Adrenal gland (tissue), 12 donors: Measurements from ENCODE around the gene KIF19. TPM values are rescaled to one million over a fixed set of nuclear protein-coding genes. Genes with fewer than 3 reads are reported as not detected.

Source experiments
- DNase-seq, 7 donors: peaks; one replicate each; pipeline ENCODE4 v3.0.0-alpha.2; 2019 to 2020
- H3K27ac ChIP-seq, 5 donors: fragments of 200-600 bp; sonication (generic) in 4 of 5; 1 replicate in 3 of 5; 2 replicates in 2 of 5; pipeline versions ENCODE4 v1.5.1 to v1.8.0; 2016 to 2020; ENCODE audit warnings: mild to moderate bottlenecking in 1 of 5
- H3K27me3 ChIP-seq: fragments of 200-600 bp; 2 replicates; pipeline ENCODE4 v1.8.0; 2021
- H3K36me3 ChIP-seq, 2 donors: fragments of 200-600 bp; replicated peaks in 1 of 2; 1 replicate in 1 of 2; 2 replicates in 1 of 2; pipeline versions ENCODE4 v1.5.1 to v1.8.0; 2018 to 2022
- H3K4me1 ChIP-seq, 2 donors: fragments of 200-600 bp; replicated peaks in 1 of 2; 1 replicate in 1 of 2; 2 replicates in 1 of 2; pipeline versions ENCODE4 v1.5.1 to v1.8.0; 2018 to 2021
- H3K4me3 ChIP-seq, 4 donors: fragments of 200-600 bp; sonication (generic) in 3 of 4; one replicate each; pipeline ENCODE4 v1.5.1; 2016 to 2018
- H3K9me3 ChIP-seq, 3 donors: fragments of 200-600 bp; sonication (generic) in 1 of 3; replicated peaks in 1 of 3; 1 replicate in 2 of 3; 2 replicates in 1 of 3; pipeline versions ENCODE4 v1.5.1 to v1.8.0; 2016 to 2021
- POLR2A ChIP-seq, 2 donors: fragments of 450-650 bp; IDR thresholded peaks; one replicate each; pipeline ENCODE4 v1.6.1; 2017; ENCODE audit warnings: antibody characterized with exemption in 2 of 2, mild to moderate bottlenecking in 2 of 2, moderate library complexity in 1 of 2
- WGBS, 4 donors: extraction: QIAGEN DNeasy Blood & Tissue Kit in 2 of 4; methylation state at CpG; one replicate each; pipeline versions ENCODE4 v1.1.5 to v1.1.7; 2013 to 2017; 5-methylcytosine and 5-hydroxymethylcytosine counted together
- intact Hi-C, 2 donors: fragments of 100-400 bp; cut with DNase I; formaldehyde crosslinking; loops; one replicate each; pipeline versions ENCODE4 v1.14.1 to v1.15.0; 2022 to 2023
- polyA plus RNA-seq, 3 donors: library from polyadenylated mRNA; stranded (reverse); fragments of 200-250 nt in 2 of 3; fragments of 350-450 nt in 1 of 3; fragmentation: Illumina TruSeq in 1 of 3; extraction: RNeasy Lipid Tissue Mini Kit (QIAGEN cat#74804) in 1 of 3; gene quantifications; one replicate each; pipeline ENCODE4 v1.2.3, GENCODE V29; 2013 to 2014
- total RNA-seq, 9 donors: library from RNA; depleted of rRNA in 4 of 9; stranded (reverse); fragments of >200 nt in 4 of 9; fragments of 120-200 nt in 1 of 9; fragmentation: NEBNext Ultra II Directional in 1 of 9; extraction: Animal tissue kit (Norgen Biotek cat#: 25700) in 1 of 9; gene quantifications; one replicate each; pipeline versions ENCODE4 v1.1.0 to v1.2.4, GENCODE V29; 2013 to 2023
- TF ChIP-seq, protein P1 (sequence below), 6 experiments: fragments of 450-650 bp in 4 of 6; fragments of 200-600 bp in 2 of 6; sonication (generic) in 1 of 6; IDR thresholded peaks; 1 replicate in 5 of 6; 2 replicates in 1 of 6; pipeline versions ENCODE4 v1.5.1 to v1.8.0; 2016 to 2021; ENCODE audit warnings: antibody characterized with exemption in 6 of 6, mild to moderate bottlenecking in 2 of 6, moderate library complexity in 1 of 6
- donor health status: healthy with polysubstance abuse.
- donor health status: Bipolar disorder and iron deficiency.
- donor health status: DM: yes; HTN: yes; CAD: no.
- donor health status: DM: no; HTN: no; CAD: no.
- donor health status: DM: no; HTN: no; CAD: no.
- donor health status: DM: yes; HTN: yes; CAD: no.

KIF19 gene
- total and polyA plus RNA-seq, 12 donors: 0.06 to 1.7 (median 0.30) TPM; not detected in 2

DNA sequence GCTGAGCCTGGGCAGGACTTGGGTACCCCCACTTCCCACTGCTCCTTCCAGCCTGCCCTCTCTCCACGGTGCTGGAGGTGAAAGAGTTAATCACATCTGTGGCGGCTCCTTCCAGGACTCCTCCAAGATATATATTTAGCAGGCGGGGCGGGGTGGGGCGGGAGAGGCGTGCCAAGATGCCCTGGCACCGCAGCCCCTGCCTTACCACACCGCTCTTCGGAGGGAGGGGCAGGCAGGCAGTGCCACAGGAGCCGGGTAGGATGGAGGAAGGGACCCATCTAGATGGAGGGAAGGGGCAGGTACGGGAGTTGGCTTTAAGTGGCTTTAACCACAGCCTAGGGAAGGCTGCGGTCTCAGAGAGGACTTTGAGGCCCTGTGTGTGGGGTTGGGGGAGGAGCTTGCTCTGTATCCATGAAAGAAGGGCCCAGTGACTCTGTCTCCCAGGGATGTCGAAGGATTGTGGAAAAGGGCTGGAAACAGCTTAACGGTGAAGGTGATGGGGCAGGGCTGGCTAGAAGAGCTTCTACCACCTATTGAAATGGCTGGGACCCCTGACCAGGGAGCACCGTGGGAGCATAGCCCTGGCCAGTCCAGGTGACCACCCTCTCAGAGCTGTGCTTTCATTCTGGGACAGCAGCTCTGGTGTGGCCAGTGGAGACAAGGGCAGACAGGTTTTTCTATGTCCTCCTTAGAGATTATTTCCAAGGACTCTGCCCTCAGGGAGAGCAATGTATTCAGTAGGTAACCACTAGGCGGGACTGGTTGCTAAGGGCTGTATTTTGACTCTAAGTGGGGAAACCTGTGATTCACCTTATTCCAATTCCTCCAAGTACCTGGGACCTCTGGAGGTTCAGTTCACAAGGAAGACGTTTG lies 54.3 kb downstream of the KIF19 start:
- no peaks in the 10 kb centered on the region for H3K36me3 ChIP-seq
- WGBS, 4 donors: 55 to 72% (median 63%) methylated on average over 8 to 17 of the region's 17 CpGs
- no peak overlapping the region for H3K27ac ChIP-seq
- H3K4me3 ChIP-seq: no peak overlapping the region
- TF ChIP-seq, protein P1, sequence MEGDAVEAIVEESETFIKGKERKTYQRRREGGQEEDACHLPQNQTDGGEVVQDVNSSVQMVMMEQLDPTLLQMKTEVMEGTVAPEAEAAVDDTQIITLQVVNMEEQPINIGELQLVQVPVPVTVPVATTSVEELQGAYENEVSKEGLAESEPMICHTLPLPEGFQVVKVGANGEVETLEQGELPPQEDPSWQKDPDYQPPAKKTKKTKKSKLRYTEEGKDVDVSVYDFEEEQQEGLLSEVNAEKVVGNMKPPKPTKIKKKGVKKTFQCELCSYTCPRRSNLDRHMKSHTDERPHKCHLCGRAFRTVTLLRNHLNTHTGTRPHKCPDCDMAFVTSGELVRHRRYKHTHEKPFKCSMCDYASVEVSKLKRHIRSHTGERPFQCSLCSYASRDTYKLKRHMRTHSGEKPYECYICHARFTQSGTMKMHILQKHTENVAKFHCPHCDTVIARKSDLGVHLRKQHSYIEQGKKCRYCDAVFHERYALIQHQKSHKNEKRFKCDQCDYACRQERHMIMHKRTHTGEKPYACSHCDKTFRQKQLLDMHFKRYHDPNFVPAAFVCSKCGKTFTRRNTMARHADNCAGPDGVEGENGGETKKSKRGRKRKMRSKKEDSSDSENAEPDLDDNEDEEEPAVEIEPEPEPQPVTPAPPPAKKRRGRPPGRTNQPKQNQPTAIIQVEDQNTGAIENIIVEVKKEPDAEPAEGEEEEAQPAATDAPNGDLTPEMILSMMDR (IDR thresholded peaks at IDR 0.05): no peak
- no peak for TF ChIP-seq POLR2A (IDR thresholded peaks at IDR 0.05)
- H3K4me1 ChIP-seq: peaks cover 5 to 7% of the 10 kb centered on the region in 2 donors
- intact Hi-C loops: loop anchor here in 1 of 2 donors (2.0 kb wide), 1 partner anchor 76 kb away; no protein-coding TSS in a partner anchor
- no peaks in the 10 kb centered on the region for H3K27me3 ChIP-seq
- no peak for DNase-seq
- H3K9me3 ChIP-seq: no peaks in the 10 kb centered on the region

DNA sequence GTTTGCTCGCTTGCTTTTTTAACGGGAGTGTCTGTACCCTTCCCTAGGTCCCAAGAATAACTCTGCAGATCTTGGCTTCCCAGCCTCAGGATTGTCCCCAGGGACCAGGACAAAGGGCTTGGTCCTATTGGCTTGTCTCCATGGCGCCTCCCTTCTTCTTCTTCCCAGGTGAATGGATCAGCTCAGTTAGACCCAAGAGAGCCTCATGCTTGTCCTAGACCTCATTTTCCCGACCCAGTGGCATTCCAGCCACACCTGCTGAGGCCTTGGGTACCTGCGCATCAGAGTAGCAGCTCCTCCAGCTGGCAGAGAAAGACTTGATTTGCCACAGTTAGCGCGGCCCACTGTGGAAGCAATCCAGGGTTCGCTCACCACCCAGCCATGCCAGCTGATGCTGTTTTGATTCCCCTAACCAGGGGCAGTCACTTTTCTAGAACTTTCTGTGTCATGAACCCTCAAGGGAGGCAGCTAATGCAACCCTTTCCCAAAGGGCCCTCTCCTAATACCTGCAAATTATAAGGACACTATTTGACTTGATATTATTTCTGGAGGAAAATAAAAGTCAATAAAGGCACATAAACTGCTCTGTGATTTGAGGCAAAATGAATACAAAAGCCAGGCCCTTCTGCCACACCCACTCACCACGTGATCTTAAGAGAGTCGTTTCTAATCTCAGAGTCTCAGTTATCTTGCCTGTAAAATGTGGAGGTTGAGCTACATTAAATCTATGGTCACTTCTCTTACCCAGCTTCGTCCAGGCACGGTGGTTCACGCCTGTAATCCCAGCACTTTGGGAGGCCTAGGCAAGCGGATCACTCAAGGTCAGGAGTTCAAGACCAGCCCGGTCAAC lies 55.2 kb downstream of the KIF19 start:
- Histone ChIP-seq H3K4me1 (peaks cover 6 to 7% of the 10 kb centered on the region in 2 donors), H3K36me3 (no peaks in the 10 kb centered on the region), H3K27ac (no peak overlapping the region), H3K9me3 (no peaks in the 10 kb centered on the region), H3K4me3 (no peak overlapping the region), H3K27me3 (no peaks in the 10 kb centered on the region)
- TF ChIP-seq, protein P1 (IDR thresholded peaks at IDR 0.05): no peak
- no peak for DNase-seq
- WGBS, 4 donors: 82 to 89% (median 87%) methylated on average over 14 to 15 of the region's 15 CpGs
- intact Hi-C loops: loop anchor here in 1 of 2 donors (2.0 kb wide), 1 partner anchor 76 kb away; no protein-coding TSS in a partner anchor

DNA sequence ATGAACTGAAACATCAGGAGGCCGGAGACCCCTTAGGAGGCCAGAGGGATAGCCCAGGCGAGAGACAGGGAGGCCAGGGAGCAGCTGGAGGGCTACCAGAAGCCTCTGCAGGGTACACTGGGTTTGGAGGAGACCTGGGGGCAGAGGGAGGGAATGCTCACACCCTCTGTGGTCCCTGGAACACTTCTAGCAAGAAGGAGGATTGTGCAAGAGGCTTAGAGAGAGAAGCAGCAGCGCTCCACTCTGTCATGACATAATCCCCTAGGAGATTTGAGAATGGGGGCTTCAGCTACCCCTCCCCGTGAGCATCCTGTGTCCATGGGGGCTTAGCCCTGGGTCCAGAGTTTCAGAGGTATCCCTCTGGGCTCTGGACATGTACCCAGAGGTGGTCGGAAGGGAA lies 57.1 kb downstream of the KIF19 start:
- no peaks in the 10 kb centered on the region for H3K27me3 ChIP-seq
- intact Hi-C loops: no loop called here
- no peak for TF ChIP-seq POLR2A (IDR thresholded peaks at IDR 0.05)
- TF ChIP-seq, protein P1 (IDR thresholded peaks at IDR 0.05): no peak
- H3K36me3 ChIP-seq: no peaks in the 10 kb centered on the region
- 83 to 91% (median 87%) methylated on average over 4 to 5 of the region's 5 CpGs for whole genome bisulfite sequencing, 4 donors
- H3K27ac ChIP-seq: no peak overlapping the region
- H3K4me3 ChIP-seq: no peak overlapping the region
- H3K4me1 ChIP-seq: peaks cover 7 to 10% of the 10 kb centered on the region in 2 donors
- H3K9me3 ChIP-seq: no peaks in the 10 kb centered on the region
- no peak for DNase-seq

DNA sequence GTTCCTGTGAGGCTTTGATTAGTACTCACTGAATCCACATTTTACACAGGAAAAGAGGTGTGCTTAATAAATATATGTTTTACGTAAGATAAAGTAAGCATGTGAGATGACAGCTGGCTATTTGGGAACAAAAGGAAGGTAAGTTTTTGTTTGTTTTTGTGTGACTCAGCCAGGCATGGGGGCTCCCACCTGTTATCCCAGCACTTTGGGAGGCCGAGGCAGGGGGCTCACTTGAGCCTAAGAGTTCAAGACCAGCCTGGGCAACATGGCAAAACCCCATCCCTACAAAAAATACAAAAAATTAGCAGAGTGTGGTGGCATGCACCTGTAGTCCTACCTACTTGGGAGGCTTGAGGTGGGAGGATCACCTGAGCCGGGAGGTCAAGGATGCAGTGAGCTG lies 59.2 kb downstream of the KIF19 start:
- intact Hi-C loops: no loop called here
- peaks cover 0 to 5% of the 10 kb centered on the region in 2 donors for H3K4me1 ChIP-seq
- TF ChIP-seq, protein P1 (IDR thresholded peaks at IDR 0.05): no peak
- no peak for TF ChIP-seq POLR2A (IDR thresholded peaks at IDR 0.05)

More for the DNA sequence above, 59.2 kb downstream of the KIF19 start:
- H3K27me3 ChIP-seq: no peaks in the 10 kb centered on the region
- 92 to 97% (median 95%) methylated on average over 3 of the region's 3 CpGs for WGBS, 4 donors
- no peak overlapping the region for H3K27ac ChIP-seq
- no peak for DNase-seq
- no peak overlapping the region for H3K4me3 ChIP-seq
- no peaks in the 10 kb centered on the region for H3K36me3 ChIP-seq
- H3K9me3 ChIP-seq: no peaks in the 10 kb centered on the region
